Embryonic facial prominence (tissue), 1 donor: ENCODE results near the gene TAAR9.
"Not testable (repeated sequence)": the region's sequence is repeated elsewhere in the genome, so short reads cannot be mapped to it uniquely, and the experiment has no call there.

Experiments used
- DNase-seq: peaks from one replicate; pipeline ENCODE4 v3.0.0-alpha.2; 2016; ENCODE audit errors: extremely low spot score

Gene TAAR9

DNA sequence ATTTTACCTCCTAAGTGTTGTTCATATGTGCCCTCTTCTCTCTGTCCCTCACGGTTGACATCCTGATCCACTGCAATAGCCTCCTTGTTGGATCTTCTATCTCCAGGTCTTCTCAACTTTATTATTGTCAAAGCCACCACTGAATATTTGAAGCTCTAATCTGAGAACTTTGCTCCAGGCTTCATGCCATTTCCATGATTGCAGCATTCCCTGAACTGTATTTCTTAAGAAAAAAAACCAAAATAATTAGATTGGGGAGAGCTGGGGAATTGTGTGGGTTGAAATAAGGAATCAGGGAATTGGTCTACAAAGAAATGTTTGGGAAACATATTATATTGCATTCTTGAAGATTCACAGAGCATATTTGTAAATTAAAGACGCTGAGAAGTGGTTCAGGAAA, 22.7 kb upstream of the TAAR9 start:
- DNase-seq = no peak

DNA sequence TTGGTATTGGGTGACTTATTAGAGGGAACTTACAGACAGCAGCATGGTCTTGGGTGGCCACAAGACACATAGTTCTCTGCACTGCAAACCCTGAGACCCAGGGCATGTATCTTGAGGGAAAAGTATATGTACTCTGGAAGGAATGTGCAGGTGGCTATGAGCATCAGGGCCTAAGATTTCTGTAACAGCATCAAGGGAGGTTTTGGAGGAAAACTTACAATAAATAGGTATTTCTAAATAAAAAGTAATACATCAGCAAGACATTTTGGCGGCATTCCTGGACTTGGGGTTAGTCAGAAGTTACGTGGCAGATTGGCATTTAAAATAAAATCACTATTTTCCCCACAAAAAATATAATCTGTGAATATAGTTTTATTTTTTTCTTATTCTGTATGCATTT, 17.1 kb upstream of the TAAR9 start:
- DNase-seq = no peak

DNA sequence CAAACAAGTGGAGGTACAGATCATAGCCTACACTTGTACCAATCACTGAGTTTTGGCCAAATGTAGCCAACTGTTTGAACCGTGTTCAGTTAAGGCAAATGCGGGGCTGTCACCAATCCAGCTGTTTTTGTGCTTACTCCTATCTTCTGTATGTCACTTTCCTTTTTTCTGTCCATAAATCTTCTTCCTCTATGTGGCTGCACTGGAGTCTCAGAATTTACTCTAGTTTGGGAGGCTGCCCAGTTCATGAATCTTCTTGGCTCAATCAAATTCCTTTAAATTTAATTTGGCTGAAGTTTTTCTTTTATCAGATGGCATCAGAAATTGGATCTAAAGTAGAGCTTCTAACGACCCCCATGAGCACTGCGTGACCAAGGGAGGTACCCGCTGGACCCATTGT, 13.4 kb upstream of the TAAR9 start:
- DNase-seq = no peak

DNA sequence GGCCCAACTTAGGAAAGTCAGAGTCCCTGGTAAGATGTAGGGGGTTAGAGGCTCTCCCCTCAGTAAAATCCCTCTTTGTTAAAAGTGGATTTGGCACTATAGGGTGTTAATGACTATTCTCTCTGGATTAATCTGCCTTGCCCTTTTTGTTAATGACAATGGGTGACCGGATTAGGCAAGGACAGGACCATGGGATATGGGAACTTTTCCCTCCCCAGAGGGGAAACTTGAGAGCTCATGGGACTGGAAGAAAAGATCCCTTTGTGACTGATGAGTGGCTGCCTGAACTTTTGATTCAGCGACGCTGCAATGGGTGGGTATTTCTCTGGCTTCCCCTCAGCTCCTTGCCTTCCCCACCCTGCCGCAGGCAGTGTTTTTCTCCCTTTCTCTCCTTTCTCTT, 12.2 kb upstream of the TAAR9 start:
- DNase-seq = no peak

DNA sequence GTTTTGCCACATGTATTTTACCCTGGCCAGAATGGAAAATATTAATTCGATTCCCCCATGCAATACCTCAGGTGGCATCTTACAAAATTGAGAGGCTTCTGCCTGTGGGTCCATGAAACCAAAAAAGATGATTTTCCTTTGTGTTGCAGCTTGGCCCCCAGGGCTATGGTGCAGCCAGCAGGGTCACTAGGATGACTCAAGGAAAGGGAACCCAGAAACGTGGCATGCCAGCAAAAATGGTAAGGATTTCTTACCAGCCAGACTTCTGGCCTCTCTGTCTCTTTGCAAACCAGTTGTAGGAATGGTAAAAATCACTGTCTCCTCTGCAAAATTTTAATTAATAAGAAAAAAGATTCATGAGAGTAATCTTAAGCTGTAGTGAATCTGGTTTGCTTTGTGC, 11.6 kb upstream of the TAAR9 start:
- DNase-seq = no peak

DNA sequence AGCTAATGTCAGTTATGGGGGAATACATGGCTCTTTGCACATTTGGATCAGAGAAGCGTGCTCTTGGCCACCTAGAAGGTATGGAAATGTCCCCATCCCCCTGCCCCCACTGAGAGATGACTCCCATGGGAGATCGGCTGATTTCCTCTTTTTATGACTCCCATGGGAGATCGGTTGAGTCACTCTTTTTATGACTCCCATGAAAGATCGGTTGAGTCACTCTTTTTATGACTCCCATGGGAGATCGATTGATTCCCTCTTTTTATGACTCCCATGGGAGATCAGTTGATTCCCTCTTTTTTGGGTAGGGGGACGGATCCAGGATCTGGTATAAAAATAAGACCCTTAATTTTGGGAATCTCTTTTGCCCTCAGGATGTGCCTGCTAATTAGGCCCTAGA, 10.3 kb upstream of the TAAR9 start:
- DNase-seq = no peak

DNA sequence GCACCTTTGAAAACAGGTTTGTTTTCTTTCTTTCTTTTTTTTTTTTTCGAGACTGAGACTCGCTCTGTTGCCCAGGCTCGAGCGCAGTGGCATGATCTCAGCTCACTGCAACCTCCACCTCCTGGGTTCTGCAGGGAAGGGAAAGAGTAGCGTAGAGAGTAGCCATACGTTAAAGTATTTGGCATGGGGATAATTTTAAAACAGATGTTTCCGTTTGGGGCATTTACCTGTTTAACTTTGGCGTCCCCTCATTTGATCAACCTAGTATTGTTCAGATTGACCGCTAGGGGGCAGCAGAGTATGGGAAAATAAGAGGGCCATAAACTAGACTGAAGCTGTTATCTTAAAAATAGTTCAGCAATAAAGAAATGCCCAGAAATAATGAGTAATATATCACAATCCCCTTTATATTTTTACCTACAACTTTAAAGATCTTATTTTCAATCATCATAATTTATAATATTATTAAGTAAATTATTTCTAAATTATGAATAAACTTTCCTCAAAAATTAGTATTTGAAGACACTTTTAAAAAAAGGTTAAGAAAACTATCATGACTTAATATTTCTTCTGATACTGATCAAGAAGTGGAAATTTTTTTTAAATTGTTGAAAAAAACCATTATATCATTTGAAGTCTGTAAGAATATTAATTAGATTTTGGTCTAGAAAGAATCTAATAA, 7.6 kb upstream of the TAAR9 start:
- DNase-seq = no peak

DNA sequence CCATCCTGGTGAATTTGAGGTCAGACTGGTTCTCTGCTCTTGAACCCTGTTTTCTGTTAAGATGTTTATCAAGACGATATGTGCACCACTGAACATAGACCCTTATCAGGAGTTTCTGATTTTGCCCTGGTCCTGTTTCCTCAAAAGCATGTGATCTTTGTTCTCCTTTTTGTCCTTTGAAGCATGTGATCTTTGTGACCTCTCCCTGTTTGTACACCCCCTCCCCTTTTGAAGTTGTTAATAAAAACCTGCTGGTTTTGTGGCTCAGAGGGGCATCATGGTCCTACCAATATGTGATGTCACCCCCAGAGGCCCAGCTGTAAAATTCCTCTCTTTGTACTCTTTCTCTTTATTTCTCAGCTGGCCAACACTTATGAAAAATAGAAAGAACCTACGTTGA, 3.5 kb upstream of the TAAR9 start:
- DNase-seq = not testable (repeated sequence)

DNA sequence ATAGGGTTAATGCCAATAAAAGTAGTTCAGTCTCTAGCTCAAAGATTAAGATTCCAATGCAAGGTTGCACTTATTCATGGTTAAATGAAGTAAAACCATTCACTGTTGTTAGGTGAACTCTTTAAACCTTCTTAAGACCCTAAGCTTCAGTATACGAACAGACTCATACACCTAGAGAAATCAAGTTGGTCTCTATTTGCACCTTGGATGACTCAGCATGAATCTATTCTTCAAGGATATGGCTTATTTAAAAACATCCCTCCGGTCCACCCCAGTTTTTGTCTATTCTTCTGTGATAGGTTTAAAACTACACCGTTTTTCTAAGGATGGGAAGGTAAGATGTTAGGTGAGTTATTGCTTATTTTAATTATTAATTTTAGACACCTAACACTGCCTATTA, 932 bp upstream of the TAAR9 start:
- DNase-seq = no peak

DNA sequence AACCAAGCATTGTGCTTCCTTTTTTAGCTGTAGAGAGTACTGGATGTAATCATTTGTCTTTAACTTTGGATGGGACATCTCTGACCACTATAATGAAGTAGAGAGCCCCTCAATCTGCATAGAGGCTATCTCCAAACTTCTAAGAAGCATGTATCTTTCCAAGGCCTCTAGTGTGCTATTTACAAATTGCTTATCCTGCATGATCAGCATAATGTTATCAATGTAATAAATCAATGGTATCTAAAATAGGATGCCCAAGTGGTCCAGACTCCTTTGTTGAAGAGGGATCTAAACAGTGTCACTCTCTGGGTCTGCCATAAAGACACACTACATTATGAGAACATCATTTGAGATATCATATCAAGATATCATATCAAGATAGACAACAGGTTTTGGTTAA, 6.7 kb downstream of the TAAR9 start:
- no peak for DNase-seq

DNA sequence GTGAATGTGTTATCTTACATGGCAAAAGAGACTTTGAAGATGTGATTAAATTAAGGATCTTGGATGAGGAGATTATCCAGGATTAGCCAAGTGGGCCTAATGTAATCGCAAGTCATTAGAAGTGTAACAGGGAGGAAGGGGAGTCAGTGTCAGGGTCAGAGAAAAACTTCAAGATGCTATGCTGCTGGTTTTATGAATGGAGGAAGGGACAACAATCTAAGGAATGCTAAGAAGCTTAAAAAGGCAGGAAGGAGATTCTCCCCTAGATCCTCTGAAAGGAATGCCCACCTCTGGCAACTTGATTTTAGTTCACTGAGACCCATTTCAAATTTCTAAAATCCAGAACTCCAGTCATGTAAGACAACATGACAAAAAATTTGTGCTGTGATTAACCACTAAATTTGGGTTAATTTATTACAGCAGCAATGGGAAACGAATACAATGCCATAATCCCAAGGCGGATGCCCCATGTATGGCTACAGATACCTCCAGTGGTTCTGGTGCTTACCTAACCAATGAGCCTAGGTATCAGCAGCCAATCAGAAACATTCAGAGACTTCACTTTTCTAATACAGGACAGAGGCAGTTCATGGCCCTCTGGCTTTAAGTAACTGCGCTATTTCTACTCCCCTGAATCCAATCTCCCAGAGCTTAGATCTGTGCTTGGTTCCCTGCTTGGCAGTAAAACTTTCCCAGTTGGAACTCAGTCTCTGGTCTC, 10.8 kb downstream of the TAAR9 start:
- no peak for DNase-seq

DNA sequence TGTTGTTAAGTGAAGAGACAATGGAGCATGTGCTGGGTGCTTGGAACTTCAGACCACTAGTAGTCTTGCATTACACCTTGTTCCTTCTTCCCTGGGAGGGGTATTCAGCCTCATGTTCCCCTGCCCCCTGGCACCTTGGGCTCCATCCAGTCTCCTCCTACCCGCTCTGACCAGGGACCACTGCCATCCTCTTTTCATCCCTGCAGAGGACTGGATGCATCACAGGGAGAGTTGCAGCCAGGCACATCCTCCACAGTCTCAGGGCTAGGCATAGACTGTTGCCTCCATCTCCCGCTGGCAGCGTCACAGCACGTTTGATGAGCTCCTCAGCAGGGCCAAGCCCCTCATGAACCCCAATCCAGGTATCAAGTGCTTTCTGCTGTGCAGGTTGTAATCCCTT, 13.1 kb downstream of the TAAR9 start:
- DNase-seq = no peak

DNA sequence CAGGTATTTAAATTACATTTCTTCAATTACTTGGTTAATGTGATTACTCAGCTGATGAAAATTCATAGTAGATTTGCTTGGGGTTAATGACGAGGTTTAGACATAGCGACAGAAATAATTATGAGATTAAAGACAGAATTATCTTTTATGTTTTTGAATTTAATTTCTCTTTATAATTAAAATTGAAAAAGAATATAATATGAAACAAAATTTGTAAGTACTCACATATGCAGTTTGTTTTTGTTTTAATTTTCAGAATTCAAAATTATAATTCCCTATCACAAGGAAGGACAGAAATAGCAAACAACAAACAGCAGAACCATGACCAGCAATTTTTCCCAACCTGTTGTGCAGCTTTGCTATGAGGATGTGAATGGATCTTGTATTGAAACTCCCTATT, 14.3 kb downstream of the TAAR9 start, which contains the start of gene TAAR8:
TSS of gene TAAR8 (plus strand) at position 301 of the 400 bp plus-strand sequence. CDS start at position 322, 21 bp downstream.
- no peak for DNase-seq

DNA sequence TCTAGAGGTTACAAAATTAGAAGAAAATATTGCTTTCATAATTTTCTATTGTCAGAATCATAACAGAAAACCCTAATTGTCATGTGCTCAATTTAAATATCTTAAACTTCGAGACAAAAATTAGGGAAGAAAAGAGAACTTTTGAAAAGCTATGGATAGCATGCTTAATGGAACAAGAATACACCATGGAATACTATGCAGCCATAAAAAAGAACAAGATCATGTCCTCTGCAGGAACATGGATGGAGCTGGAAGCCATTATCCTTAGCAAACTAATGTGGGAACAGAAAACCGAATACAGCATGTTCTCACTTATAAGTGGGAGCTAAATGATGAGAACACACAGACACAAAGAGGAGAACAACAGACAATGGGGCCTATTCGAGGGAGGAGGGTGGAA, 22.0 kb downstream of the TAAR9 start:
- not testable (repeated sequence) for DNase-seq

DNA sequence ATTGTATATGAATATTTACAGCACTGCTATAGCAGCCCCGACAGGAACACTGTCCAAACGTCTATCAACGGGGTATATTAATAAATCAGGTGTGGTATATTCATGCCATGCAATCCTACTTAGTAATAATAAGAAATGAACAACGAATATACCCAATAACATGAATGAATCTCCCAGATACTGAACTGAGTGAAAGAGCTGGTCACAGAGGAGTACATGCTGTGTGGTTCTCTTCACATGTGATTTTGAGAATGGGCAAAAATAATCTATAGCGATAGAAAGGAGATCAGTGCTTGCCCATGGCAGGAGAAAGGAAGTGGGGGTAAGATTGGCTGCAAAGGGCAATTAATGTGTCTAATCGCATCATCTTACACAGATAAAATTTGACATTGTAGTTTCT, 28.3 kb downstream of the TAAR9 start:
- DNase-seq = no peak

DNA sequence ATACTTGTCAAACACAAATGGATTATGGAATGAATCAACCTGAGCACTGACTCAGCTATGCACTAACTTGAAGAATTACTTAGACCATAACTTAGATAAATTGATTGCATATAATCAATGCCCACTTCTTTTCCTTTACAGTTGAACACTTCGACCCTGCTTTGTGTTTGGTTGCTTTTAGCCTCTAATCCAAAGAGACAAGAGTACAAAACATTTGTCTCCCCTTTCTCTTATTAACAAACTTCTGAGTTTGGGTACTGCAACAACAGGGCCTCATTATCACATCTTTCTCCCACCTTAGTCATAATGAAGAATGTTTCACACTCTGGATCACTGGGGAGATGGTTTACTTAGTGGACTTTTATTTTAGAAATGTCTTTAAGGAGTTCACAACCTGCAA, 29.5 kb downstream of the TAAR9 start:
- no peak for DNase-seq

DNA sequence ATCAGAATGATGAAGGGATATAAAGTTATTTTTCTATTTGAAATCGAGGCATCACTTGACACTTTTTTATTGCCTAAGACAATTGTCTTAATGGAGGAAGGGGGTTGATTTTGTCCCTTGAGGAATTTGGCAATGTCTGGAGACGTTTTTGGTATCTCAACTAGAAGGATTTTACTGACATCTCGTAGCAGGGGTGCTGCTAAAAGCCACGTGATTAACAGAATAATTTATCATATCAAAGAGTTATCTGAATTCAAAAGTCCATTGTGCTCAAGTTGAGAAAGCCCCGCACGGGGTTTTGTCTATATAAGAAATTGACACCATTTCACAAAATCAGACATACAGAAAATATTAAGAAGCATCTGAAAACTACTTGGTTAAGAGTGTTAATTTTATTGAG, 30.5 kb downstream of the TAAR9 start:
- no peak for DNase-seq

DNA sequence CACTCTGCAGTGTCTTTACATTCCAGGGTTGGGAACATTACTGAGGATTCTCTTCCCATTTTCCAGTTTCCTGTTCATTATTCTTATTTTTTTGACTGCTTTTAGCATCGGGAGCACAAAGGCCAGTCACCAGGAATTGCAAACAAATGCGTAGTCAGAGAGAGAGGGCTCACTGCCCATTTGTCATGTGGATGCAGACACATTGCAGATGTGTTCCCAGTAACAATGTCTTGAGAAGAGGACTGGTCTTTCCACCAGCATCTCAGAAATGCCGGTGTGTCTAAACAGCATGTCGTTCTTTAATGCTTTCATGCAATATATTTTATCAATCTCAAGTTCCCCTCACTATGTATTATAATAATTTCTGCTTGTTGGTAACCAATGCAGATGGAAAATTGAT, 31.1 kb downstream of the TAAR9 start:
- no peak for DNase-seq

DNA sequence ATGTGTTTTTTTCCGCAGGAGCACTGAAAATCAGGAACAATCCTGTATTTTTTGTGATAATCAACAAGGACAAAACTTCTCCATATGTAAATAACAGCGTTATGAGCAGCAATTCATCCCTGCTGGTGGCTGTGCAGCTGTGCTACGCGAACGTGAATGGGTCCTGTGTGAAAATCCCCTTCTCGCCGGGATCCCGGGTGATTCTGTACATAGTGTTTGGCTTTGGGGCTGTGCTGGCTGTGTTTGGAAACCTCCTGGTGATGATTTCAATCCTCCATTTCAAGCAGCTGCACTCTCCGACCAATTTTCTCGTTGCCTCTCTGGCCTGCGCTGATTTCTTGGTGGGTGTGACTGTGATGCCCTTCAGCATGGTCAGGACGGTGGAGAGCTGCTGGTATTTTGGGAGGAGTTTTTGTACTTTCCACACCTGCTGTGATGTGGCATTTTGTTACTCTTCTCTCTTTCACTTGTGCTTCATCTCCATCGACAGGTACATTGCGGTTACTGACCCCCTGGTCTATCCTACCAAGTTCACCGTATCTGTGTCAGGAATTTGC, 32.2 kb downstream of the TAAR9 start, which contains the start of gene TAAR6:
TSS of gene TAAR6 (plus strand) at position 102 of the 557 bp plus-strand sequence. CDS start at position 102, 0 bp downstream.
- DNase-seq = no peak

DNA sequence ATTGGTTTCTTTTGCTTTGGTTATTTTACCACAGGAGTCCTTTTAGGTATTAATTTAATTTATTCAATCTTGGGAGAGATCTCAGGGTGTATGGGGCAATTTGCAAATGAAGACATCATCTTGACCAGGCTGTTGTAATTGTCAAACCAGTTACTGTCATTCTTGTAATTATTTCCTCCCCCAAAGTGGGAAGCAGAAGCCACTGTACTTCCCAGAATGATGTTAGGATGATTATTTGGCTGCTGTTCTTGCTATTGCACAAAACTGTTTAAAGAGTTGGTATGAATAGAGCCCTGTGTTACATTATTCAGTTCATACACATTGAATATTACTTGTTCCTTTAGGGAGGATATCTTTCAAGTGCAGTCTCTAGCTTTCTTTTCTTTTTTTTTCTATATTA, 33.7 kb downstream of the TAAR9 start:
- DNase-seq = no peak

DNA sequence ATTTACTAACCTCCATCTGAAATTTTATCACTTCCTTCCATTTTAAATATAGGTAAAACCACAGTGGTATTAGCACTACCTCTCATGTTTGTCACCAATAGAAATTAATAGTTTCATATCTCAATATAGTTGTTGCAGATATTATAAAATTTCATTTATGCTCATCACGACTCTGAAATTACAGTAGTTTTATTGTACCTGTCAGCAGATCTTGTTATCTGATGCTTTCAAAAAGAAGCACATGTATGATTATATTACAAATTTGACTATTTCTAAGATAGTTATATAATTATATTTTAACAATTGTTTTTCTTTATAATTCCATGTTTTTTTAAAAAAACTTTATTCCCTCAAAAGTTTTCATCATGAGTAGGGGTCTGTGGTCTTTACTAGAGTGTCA, 46.6 kb downstream of the TAAR9 start:
- no peak for DNase-seq

DNA sequence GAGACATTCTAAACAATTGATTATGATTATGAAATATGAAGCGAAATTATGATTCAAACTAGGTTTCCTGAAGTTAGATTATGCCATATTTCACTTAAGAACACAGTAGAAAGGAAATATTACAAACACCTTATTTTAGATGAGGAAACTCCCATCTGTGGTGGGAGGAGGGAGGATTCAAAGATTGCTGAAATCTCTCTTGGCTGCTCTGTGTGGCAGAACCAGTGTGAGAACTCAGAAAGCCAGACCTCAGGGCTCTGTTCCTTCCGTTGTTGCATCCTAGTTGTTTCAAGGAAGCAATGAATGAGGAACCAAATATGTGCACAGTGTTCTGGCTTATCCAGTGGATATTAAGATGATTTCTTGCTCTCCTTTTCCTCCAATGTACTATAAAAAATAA, 49.3 kb downstream of the TAAR9 start:
- DNase-seq = no peak
